Caco-2 (cell line): ENCODE results near the gene MAP4K4. TPM values are rescaled to one million over a fixed set of nuclear protein-coding genes. Genes with fewer than 3 reads are reported as not detected.
A peak's percentile ranks its signal among the peaks of the same experiment; 100 is the strongest.

Experiments
- BruUV-seq: library from RNA; stranded (reverse); fragments of 400-500 nt; replicated peaks from 2 replicates; lab custom pipeline; 2021; lab: Mats Ljungman, UMichigan
- CTCF ChIA-PET: fragments of 300-600 bp; sonication (Branson Sonifier 250); formaldehyde crosslinking; loops from one replicate; lab custom pipeline; 2022; ENCODE audit warnings: antibody characterized with exemption; lab: Charles Lee
- POLR2A ChIA-PET: fragments of 300-600 bp; sonication (Branson Sonifier 250); formaldehyde crosslinking; loops from one replicate; lab custom pipeline; 2022; ENCODE audit warnings: antibody characterized with exemption; lab: Charles Lee
- DNase-seq, 2 experiments: peaks; one replicate each; pipeline versions ENCODE4 v3.0.0 to v3.0.0-alpha.2; 2020 to 2022
- H3K27me3 ChIP-seq: replicated peaks from 2 replicates; pipeline ENCODE4 v1.6.0; 2011; ENCODE audit warnings: low read length; ENCODE audit not compliant: control insufficient read depth, insufficient read depth
- H3K36me3 ChIP-seq: 2 replicates; pipeline ENCODE4 v1.5.1; 2011; ENCODE audit warnings: low read length; ENCODE audit not compliant: control insufficient read depth, insufficient read depth
- H3K4me1 ChIP-seq: fragments of 250-450 bp; sonication (Bioruptor Pico); 2 replicates; pipeline ENCODE4 v1.5.1; 2020; ENCODE audit warnings: mild to moderate bottlenecking
- H3K4me3 ChIP-seq: 2 replicates; pipeline ENCODE4 v1.5.1; 2011; ENCODE audit warnings: low read depth, mild to moderate bottlenecking, control low read depth, low read length
- H3K9me3 ChIP-seq: fragments of 250-450 bp; sonication (Bioruptor Pico); 2 replicates; pipeline ENCODE4 v1.5.1; 2020; ENCODE audit warnings: mild to moderate bottlenecking, moderate library complexity
- H3K27ac Mint-ChIP-seq: one replicate; pipeline ENCODE4 v1.8.0; 2022; ENCODE audit warnings: mixed read lengths; ENCODE audit not compliant: unreplicated experiment
- H3K27me3 Mint-ChIP-seq: one replicate; pipeline ENCODE4 v1.8.0; 2022; ENCODE audit warnings: mixed read lengths; ENCODE audit not compliant: insufficient read depth, unreplicated experiment
- H3K36me3 Mint-ChIP-seq: one replicate; pipeline ENCODE4 v1.8.0; 2022; ENCODE audit warnings: mild to moderate bottlenecking, mixed read lengths; ENCODE audit not compliant: insufficient read depth, unreplicated experiment
- H3K4me1 Mint-ChIP-seq: one replicate; pipeline ENCODE4 v1.8.0; 2022; ENCODE audit warnings: low read depth, mixed read lengths; ENCODE audit not compliant: unreplicated experiment
- H3K4me3 Mint-ChIP-seq: one replicate; pipeline ENCODE4 v1.8.0; 2022; ENCODE audit warnings: mild to moderate bottlenecking, moderate library complexity, mixed read lengths; ENCODE audit not compliant: unreplicated experiment
- H3K9me3 Mint-ChIP-seq: one replicate; pipeline ENCODE4 v1.8.0; 2022; ENCODE audit warnings: mixed read lengths; ENCODE audit not compliant: unreplicated experiment
- CTCF ChIP-seq, 2 experiments: fragments of 200-600 bp in 1 of 2; IDR thresholded peaks; 1 replicate in 1 of 2; 2 replicates in 1 of 2; pipeline versions ENCODE4 v1.5.1 to v1.8.0; 2011 to 2022; ENCODE audit warnings: antibody characterized with exemption in 1 of 2, control low read depth in 1 of 2, inconsistent platforms in 1 of 2, low read depth in 1 of 2, low read length in 1 of 2, mild to moderate bottlenecking in 1 of 2, moderate library complexity in 1 of 2; ENCODE audit not compliant: insufficient read depth in 1 of 2, severe bottlenecking in 1 of 2, unreplicated experiment in 1 of 2
- intact Hi-C: fragments of 100-400 bp; cut with micrococcal nuclease; formaldehyde crosslinking; loops from one replicate; pipeline ENCODE4 v1.10.0; 2022; ENCODE audit not compliant: unreplicated experiment
- total RNA-seq: library from RNA; stranded (reverse); gene quantifications from 2 replicates; pipeline ENCODE4 v1.2.3, GENCODE V29; 2022

Gene MAP4K4
- total RNA-seq, 1 experiment from 2014 or later = 257 TPM

GRCh38 chr2:101655702-101656422 is 41.6 kb upstream of the MAP4K4 start:
- no peak overlapping the region for H3K4me3 ChIP-seq
- BruUV-seq = no TSS peak
- no peaks in the 10 kb centered on the region for H3K27me3 Mint-ChIP-seq
- DNase-seq = peak in 1 of 2 experiments; percentile 13
- intact Hi-C loops = loop anchor here (5.0 kb wide), 1 partner anchor 89 kb away; no protein-coding TSS in a partner anchor
- POLR2A ChIA-PET = no interaction called here
- H3K4me1 ChIP-seq = peaks cover 14% of the 10 kb centered on the region; the same call in 1 of the 2 replicates
- H3K4me1 Mint-ChIP-seq = peaks cover 25% of the 10 kb centered on the region
- peak overlapping the region; percentile 49 for H3K4me3 Mint-ChIP-seq
- no peaks in the 10 kb centered on the region for H3K36me3 Mint-ChIP-seq
- no peaks in the 10 kb centered on the region for H3K9me3 Mint-ChIP-seq
- no peak for TF ChIP-seq CTCF (IDR thresholded peaks at IDR 0.05; ENCODE audit: insufficient read depth in 1 of 2, low read depth in 1 of 2, low read length in 1 of 2, severe bottlenecking in 1 of 2, unreplicated experiment in 1 of 2)
- peak overlapping the region; percentile 18 for H3K27ac Mint-ChIP-seq
- CTCF ChIA-PET = interaction anchor here (0.6 to 1.2 kb wide), 4 partner anchors 39 to 216 kb away, joined by 3 to 5 read pairs (median 3); no protein-coding TSS in a partner anchor
- no peaks in the 10 kb centered on the region for H3K27me3 ChIP-seq
- H3K36me3 ChIP-seq = no peaks in the 10 kb centered on the region
- H3K9me3 ChIP-seq = no peaks in the 10 kb centered on the region

- Histone ChIP-seq H3K36me3 (no peaks in the 10 kb centered on the region), H3K4me1 (peaks cover 14% of the 10 kb centered on the region; the same call in 1 of the 2 replicates), H3K4me3 (no peak overlapping the region), H3K27me3 (no peaks in the 10 kb centered on the region), H3K9me3 (no peaks in the 10 kb centered on the region)
- intact Hi-C loops = loop anchor here (5.0 kb wide), 1 partner anchor 90 kb away; no protein-coding TSS in a partner anchor
- no TSS peak for BruUV-seq
- TF ChIP-seq CTCF (IDR thresholded peaks at IDR 0.05; ENCODE audit: insufficient read depth in 1 of 2, low read depth in 1 of 2, low read length in 1 of 2, severe bottlenecking in 1 of 2, unreplicated experiment in 1 of 2) = no peak
- H3K4me1 Mint-ChIP-seq = peaks cover 15% of the 10 kb centered on the region
- H3K9me3 Mint-ChIP-seq = no peaks in the 10 kb centered on the region
- POLR2A ChIA-PET = no interaction called here
- H3K4me3 Mint-ChIP-seq = no peak overlapping the region
- H3K27me3 Mint-ChIP-seq = no peaks in the 10 kb centered on the region
- CTCF ChIA-PET = no interaction called here
- DNase-seq = no peak
- H3K27ac Mint-ChIP-seq = no peak overlapping the region
- no peaks in the 10 kb centered on the region for H3K36me3 Mint-ChIP-seq
Observed at GRCh38 chr2:101657787-101658186, 39.7 kb upstream of the MAP4K4 start.

GRCh38 chr2:101658387-101658786 is 39.1 kb upstream of the MAP4K4 start:
- H3K36me3 ChIP-seq = no peaks in the 10 kb centered on the region
- no peak overlapping the region for H3K4me3 ChIP-seq
- no peak for TF ChIP-seq CTCF (IDR thresholded peaks at IDR 0.05; ENCODE audit: insufficient read depth in 1 of 2, low read depth in 1 of 2, low read length in 1 of 2, severe bottlenecking in 1 of 2, unreplicated experiment in 1 of 2)
- Mint-ChIP-seq H3K9me3 (no peaks in the 10 kb centered on the region), H3K27me3 (no peaks in the 10 kb centered on the region), H3K36me3 (no peaks in the 10 kb centered on the region), H3K4me3 (no peak overlapping the region), H3K27ac (no peak overlapping the region), H3K4me1 (peaks cover 14% of the 10 kb centered on the region)
- DNase-seq = no peak
- H3K9me3 ChIP-seq = no peaks in the 10 kb centered on the region
- no peaks in the 10 kb centered on the region for H3K27me3 ChIP-seq
- H3K4me1 ChIP-seq = peaks cover 14% of the 10 kb centered on the region; the same call in 1 of the 2 replicates
- intact Hi-C loops = loop anchor here (5.0 kb wide), 1 partner anchor 91 kb away; no protein-coding TSS in a partner anchor
- ChIA-PET CTCF (no interaction called here), POLR2A (no interaction called here)
- no TSS peak for BruUV-seq
